NCI-H2081 (cell line): ENCODE measurements around the gene TPPP.
"Not testable (repeated sequence)": the region's sequence is repeated elsewhere in the genome, so short reads cannot be mapped to it uniquely, and the experiment has no call there.

Experiments
- DNase-seq, 2 experiments: peaks; one replicate each; lab custom pipeline; 2025; lab: John Stamatoyannopoulos, UW

Gene TPPP

DNA sequence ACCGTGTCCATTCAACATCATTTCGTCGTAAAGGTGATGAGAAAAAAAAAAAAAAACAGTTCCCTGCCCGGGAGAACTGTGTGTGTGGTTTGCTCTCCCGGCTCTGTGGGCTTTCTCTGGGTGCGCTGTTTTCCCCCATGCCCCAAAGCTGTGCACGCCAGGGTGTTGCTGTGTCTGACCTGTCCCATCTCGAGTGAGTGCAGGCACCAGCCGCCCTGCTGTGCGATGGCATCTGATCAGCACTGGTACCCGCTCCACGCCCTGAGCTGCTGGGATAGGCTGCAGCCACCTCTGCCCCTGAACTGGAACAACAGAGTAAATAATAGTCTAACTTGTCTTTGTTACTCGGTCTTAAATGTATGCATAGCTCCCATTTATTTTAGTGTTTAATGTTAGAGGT, 47.7 kb downstream of the TPPP start:
- DNase-seq: no peak

- no peak for DNase-seq
These were observed 48.2 kb downstream of the TPPP start for GRCh38 chr5:644971-645370.

GRCh38 chr5:644509-644908, 48.6 kb downstream of the TPPP start:
- no peak for DNase-seq

GRCh38 chr5:643811-644271, 49.3 kb downstream of the TPPP start:
- DNase-seq: peak in 1 of 2 experiments; percentile 38

- DNase-seq: peak; percentile 83 to 85
These were observed 49.8 kb downstream of the TPPP start for GRCh38 chr5:643351-643801.

DNA sequence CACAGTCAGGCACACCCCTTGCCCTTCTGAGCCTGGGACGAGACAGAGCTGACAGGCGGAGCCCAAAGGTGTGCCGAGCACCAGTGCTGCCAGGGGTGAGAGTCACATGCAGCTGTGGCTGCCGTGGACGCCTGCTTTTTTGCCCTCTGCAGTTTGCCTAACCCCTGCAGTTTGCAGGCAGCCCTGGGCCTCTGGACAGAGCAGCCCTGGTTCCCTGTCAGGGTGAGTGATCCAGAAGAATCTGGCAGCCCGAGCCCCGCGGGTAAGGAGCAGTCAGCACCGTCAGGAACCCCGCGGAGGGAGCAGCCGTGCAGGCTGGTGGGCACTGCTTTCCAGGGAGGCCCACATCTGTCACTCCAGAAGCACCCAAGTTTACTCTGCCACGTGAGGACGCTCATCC, 50.7 kb downstream of the TPPP start:
- DNase-seq: no peak

DNA sequence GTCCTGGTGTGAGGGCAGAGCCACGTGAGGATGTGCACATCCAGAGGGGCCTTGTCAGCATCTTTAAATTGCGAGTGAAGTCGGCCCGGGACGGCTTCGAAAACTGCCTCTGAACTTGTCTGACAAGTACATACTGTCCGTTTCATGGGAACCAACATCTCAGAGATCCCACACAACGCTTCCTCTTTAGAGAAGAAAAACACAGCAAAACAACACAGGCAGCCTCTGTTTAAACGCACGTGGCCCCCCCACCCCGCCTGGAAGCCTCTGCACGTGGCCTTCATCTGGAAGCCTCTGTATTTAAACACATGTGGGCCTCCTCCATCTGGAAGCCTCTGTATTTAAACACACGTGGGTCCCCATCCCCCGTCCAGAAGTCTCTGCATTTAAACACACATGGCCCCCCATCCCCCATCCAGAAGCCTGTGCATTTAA, 51.8 kb downstream of the TPPP start:
- no peak for DNase-seq

DNA sequence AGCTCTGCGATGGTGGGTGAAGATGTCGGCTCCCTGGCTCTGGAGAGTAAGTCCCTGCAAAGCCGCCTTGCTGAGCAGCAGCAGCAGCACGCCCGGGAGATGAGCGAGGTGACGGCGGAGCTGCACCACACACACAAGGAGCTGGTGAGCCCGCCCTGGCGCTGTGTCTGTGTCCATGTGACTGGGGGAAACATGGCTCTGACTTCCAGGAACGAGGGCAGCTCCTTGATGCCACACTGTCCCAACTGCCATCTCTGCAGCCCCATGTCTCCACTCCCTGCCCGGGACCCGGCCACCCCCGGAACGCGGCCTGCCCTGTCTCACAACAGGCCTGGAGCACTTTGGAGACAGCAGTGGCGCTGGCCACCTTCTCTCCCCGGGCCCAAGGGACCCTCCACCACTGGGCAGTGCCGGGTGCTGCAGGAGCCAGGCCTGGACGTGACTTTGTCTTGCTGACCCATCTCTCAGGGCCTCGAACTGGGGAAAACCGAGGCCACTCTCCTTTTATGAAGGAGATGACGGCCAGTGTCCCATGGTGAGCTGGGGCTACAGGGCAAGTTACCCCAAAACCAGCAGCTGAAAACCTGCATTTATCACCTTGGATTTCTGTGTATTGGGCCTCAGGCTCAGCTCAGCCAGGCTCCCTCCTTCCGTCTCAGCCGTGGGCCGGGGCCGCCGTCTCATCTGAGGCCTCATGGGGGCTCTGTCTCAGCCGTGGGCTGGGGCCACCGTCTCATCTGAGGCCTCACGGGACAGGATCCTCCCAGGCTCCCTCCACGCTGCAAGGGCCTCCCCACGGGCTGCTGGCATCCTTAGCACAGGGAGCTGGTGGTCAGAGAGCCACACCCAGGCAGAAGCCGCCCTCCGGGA, 52.5 kb downstream of the TPPP start:
- no peak for DNase-seq

GRCh38 chr5:639584-640213, 53.5 kb downstream of the TPPP start:
- DNase-seq: no peak

DNA sequence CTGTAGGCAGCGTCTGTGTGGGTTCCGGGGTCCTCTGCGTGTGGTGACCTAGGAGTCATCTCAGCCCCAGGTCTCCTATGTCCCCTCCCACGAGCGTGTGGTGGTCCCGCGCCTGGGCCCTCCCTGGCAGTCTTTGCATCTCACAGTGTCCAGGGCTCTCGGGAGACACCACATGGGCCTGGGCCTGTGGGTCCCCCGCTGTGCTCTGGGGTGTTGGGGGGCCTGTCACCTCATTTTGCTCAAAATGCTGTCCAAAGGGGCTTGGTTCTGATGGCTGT, 54.0 kb downstream of the TPPP start:
- DNase-seq: no peak

- no peak for DNase-seq
These were observed 54.5 kb downstream of the TPPP start for GRCh38 chr5:638501-639252.

DNA sequence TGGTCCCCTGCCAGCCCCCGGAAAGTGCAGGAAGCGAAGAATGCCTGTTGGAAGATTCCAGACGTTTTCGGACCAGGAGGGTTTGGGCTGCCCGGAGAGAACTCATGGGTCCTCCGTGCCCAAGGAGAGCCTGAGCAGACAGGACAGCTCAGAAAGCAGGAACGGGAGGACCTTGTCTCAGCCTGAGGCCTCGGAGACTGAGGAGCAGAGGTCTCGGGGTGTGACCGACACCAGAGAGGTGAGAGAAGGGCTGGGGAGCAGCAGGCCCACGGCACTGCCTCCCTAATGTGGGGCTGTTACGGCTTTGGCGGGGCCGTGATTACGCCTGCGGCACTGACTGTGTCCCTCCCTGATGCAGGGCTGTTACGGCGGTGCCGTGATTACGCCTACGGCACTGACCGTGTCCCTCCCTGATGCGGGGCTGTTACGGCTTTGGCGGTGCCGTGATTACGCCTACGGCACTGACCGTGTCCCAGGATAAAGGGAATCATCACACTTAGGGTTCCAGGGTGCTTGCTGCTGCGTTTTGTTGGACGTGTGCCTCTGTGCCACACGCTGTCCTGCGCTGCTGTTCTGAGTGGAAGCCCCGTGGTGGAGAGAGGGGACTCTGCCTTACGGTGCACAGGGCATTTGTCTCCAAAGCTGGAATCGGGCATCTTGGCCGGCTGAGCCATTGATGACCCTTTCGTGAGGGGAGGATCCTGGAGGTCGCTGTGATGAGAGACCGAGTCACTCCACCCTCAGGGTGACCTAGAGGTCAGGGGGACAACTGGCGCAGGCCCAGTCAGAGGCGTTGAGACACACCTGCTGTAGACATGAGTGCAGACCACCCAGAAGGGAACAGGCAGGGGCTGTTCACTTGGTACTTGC, 55.3 kb downstream of the TPPP start:
- DNase-seq: no peak

- DNase-seq: no peak
These were observed 56.2 kb downstream of the TPPP start for GRCh38 chr5:636951-637350.

DNA sequence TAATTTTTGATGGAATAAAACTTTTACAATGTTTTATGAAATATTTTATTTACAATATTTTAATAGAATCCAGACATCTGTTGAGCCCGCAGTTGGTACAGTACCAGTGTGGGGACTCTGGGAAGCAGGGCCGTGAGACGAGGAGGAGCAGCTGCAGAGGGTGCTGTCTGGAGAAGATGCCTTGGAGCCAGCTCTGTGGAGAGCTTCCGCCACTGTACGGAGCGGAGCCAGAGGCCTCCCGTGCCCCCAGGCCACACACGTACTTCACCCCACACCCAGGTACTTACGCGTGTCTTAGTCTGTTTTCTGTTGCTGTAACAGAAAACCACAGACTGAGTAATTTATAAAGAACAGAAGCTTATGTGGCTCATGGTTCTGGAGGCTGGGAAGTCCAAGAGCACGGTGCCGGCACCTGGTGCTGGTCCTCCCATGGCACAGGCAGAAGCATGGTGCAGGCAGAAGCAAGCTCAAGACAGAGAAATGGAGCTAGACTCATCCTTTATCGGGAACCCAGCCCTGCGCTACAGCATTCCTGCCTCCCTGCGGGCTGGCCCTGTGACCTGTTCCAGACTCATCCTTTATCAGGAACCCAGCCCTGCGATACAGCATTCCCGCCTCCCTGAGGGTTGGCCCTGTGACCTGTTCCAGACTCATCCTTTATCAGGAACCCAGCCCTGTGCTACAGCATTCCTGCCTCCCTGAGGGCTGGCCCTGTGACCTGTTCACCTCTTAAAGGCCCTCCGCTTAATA, 57.7 kb downstream of the TPPP start:
- DNase-seq: no peak

DNA sequence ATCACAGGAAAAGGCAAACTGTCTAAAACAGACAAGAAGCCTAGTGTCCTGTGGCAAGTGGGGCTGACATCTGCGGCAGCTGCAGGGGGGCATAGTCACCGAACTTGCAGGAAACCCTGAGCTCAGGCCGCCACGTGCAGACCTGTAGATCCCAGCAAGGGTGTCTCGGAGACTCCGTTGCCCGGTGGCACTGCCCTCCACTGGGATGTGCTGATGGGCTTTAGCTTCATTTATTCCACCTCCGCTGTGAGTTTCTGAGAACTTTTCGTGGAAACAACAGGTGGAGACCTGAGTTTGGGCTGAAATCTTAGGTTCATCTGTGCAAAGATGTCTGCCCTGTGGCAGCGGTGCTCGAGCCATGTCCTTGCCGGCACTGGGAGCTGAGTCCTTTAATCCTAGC, 59.0 kb downstream of the TPPP start:
- DNase-seq: no peak

DNA sequence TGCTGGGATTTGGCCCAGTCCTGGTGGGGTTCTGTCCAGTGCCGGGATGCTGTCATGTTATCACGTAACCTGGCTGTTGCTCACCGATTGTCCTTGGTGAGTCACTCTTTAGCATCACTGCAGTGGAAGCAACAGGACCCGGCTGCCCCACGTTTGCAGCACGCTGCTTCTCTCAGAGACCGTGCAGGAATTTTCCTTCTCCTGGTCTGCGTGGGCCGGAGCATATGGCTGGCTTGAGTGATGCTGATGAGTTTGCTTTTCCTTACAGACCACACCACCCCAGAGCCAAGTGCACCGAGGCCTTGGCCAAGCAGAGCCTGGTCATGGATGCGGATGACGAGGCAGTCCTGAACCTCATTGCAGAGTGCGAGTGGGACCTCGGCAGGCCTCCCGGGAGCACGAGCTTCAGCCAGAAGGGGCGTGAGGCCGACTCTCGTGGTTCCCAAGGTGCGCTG, 59.6 kb downstream of the TPPP start:
- DNase-seq: no peak

- DNase-seq: not testable (repeated sequence)
These were observed 64.6 kb downstream of the TPPP start for GRCh38 chr5:628351-629205.

DNA sequence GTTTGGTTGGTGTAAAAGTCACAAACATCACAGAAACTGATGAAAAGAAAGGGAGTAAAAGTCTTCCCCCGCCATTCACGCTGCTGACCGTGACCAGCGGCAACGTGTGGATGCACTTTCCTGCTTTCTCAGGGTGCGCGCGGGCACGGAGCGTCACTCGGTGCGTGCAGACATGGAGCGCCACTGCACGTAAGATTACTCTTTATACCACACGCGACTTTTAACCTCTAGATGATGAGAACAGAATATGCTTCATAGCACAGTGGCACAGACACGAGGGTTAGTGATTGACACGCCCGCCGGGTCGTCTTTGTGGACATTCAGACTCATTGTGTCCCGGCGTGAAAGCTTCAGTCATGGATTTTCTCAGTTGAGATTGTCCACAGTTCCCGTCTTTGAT, 65.3 kb downstream of the TPPP start:
- DNase-seq: no peak

DNA sequence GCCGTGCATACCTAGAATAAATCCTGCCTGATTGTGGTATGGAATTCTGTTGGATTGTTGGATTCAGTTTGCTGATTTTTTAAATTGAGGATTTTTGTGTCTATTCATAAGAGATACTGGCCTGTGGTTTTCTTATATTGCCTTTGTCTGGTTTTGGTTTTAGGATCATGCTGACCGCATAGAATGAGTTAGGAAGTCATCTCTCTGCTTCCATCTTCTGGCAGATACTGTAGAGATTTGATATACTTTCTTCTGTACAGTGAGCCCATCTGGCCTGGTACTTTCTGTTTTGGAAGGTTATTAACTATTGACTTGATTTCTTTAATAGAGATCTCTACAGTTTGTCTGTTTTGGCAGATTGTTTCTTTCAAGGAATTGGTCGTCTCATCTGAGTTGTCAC, 66.3 kb downstream of the TPPP start:
- DNase-seq: no peak

DNA sequence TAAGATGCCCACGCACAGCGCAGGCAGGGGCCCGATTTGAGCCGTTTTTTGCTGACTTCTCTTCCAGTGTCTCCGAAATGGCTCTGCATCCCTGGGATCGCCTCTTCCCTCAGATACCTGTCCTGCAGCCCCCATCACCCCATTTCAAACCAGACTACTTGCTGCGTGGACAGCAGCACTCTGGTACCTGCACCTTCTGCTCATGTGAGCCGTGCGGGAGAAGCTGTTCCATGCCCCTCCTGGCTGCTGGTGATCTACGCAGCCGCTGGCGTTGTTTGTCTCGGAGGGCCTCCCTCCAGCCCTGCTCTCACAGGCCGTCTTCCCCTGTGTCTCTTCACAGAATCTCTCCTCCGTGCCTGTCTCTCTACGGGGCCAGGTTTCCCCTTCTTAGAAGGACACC, 67.6 kb downstream of the TPPP start:
- DNase-seq: no peak
